Measurements from ENCODE around the gene CAPN15.

DNA sequence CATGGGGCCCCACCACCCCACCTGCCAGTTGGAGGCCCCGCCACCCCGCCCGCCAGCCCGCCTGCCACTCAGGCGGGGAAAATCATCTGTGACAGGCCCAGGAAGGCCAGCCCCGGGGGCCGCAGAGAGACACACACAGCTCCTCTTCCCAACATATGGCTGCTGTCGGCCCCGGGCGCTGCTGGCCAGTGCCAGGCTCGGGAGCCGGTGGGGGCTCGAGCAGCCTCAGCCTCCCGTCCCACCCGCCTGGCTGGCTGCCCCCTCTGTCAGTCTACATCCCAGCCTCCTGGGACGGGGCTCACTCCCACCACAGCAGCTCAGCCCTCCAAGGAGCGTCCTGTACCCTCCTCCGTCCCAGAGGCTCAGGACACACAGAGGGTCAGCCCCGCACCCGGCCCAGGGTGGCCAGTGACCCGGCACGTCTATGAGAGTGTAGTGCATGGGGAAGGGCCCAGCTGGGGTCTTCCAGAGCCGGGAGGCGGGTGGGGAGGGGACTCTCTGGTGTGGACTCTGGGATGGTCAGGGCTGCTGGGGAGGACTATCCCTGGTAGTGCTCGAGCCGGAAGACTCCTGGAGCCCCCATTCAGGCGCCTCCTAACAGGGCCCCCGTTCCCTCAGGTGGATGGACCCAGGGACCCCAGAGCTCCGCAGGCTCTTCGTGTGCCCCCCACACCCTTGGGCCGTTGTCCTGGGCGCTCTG is 29.1 kb downstream of the CAPN15 start:
- TF ChIP-seq, protein P1, sequence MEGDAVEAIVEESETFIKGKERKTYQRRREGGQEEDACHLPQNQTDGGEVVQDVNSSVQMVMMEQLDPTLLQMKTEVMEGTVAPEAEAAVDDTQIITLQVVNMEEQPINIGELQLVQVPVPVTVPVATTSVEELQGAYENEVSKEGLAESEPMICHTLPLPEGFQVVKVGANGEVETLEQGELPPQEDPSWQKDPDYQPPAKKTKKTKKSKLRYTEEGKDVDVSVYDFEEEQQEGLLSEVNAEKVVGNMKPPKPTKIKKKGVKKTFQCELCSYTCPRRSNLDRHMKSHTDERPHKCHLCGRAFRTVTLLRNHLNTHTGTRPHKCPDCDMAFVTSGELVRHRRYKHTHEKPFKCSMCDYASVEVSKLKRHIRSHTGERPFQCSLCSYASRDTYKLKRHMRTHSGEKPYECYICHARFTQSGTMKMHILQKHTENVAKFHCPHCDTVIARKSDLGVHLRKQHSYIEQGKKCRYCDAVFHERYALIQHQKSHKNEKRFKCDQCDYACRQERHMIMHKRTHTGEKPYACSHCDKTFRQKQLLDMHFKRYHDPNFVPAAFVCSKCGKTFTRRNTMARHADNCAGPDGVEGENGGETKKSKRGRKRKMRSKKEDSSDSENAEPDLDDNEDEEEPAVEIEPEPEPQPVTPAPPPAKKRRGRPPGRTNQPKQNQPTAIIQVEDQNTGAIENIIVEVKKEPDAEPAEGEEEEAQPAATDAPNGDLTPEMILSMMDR (IDR thresholded peaks at IDR 0.05 in 2 of 3, conservative IDR thresholded peaks at IDR 0.05 in 1 of 3; ENCODE audit: insufficient read depth in 2 of 3, low read depth in 1 of 3, low read length in 3 of 3) = no peak
- TF ChIP-seq ZBTB1 (CRISPR knock-in tag; IDR thresholded peaks at IDR 0.05; ENCODE audit: borderline replicate concordance, low read depth) (no peak), MYC (IDR thresholded peaks at IDR 0.05; ENCODE audit: low read depth, low read length) (no peak), MYC (CRISPR knock-in tag; IDR thresholded peaks at IDR 0.05; ENCODE audit: borderline replicate concordance, low read depth) (no peak), SREBF1 (IDR thresholded peaks at IDR 0.05; ENCODE audit: borderline replicate concordance, low read depth, low read length) (no peak), ZNF764 (CRISPR knock-in tag; IDR thresholded peaks at IDR 0.05; ENCODE audit: low read depth) (no peak), JUN (IDR thresholded peaks at IDR 0.05; ENCODE audit: borderline replicate concordance, low read depth, low read length) (no peak), JUN (CRISPR knock-in tag; IDR thresholded peaks at IDR 0.05; ENCODE audit: borderline replicate concordance) (no peak), TGIF2 (CRISPR knock-in tag; IDR thresholded peaks at IDR 0.05) (no peak)
- TF ChIP-seq, protein P2, sequence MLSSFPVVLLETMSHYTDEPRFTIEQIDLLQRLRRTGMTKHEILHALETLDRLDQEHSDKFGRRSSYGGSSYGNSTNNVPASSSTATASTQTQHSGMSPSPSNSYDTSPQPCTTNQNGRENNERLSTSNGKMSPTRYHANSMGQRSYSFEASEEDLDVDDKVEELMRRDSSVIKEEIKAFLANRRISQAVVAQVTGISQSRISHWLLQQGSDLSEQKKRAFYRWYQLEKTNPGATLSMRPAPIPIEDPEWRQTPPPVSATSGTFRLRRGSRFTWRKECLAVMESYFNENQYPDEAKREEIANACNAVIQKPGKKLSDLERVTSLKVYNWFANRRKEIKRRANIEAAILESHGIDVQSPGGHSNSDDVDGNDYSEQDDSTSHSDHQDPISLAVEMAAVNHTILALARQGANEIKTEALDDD (IDR thresholded peaks at IDR 0.05) = no peak
- TF ChIP-seq, protein P3, sequence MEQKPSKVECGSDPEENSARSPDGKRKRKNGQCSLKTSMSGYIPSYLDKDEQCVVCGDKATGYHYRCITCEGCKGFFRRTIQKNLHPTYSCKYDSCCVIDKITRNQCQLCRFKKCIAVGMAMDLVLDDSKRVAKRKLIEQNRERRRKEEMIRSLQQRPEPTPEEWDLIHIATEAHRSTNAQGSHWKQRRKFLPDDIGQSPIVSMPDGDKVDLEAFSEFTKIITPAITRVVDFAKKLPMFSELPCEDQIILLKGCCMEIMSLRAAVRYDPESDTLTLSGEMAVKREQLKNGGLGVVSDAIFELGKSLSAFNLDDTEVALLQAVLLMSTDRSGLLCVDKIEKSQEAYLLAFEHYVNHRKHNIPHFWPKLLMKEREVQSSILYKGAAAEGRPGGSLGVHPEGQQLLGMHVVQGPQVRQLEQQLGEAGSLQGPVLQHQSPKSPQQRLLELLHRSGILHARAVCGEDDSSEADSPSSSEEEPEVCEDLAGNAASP (IDR thresholded peaks at IDR 0.05) = no peak
- TF ChIP-seq, protein P4, sequence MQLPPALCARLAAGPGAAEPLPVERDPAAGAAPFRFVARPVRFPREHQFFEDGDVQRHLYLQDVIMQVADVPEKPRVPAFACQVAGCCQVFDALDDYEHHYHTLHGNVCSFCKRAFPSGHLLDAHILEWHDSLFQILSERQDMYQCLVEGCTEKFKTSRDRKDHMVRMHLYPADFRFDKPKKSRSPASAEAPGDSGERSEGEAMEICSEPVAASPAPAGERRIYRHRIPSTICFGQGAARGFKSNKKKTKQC (CRISPR knock-in tag; IDR thresholded peaks at IDR 0.05) = no peak

Data from K562 (cell line).